NB4 (cell line): ENCODE results near the gene ARID5A.

Experiments used
- POLR2A ChIP-seq: IDR thresholded peaks from 2 replicates; pipeline ENCODE4 v1.6.1; 2011; ENCODE audit warnings: mild to moderate bottlenecking; ENCODE audit not compliant: insufficient read length; ENCODE audit errors: extremely low read depth
- TF ChIP-seq, protein P1 (sequence below): IDR thresholded peaks from one replicate; pipeline ENCODE4 v1.5.1; 2012; ENCODE audit warnings: low read depth, low read length

DNA sequence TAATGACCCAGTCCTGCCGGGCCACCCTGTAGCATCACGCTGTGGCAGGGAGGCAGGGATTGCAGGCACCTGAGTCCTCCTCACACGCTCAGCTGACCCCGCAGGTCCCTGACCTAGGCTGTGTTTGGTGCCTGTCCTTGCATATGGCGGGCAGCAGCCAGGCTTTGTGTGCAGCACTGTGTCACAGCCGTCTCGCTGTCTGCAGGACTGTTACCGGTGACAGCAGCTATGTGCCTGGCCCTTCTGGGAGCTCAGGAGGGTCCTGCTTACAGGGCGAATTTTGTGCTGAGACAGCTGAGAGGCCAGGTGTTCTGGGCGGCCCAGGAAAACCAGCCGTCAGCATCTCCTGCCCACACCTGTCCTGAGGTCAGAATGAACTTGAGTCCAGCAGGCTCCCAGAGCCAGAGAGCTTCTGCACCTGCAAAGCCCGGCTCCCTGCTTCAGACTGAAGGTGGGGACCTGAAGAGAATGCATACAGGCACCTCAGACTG, 10.4 kb upstream of the ARID5A start:
- TF ChIP-seq, protein P1, sequence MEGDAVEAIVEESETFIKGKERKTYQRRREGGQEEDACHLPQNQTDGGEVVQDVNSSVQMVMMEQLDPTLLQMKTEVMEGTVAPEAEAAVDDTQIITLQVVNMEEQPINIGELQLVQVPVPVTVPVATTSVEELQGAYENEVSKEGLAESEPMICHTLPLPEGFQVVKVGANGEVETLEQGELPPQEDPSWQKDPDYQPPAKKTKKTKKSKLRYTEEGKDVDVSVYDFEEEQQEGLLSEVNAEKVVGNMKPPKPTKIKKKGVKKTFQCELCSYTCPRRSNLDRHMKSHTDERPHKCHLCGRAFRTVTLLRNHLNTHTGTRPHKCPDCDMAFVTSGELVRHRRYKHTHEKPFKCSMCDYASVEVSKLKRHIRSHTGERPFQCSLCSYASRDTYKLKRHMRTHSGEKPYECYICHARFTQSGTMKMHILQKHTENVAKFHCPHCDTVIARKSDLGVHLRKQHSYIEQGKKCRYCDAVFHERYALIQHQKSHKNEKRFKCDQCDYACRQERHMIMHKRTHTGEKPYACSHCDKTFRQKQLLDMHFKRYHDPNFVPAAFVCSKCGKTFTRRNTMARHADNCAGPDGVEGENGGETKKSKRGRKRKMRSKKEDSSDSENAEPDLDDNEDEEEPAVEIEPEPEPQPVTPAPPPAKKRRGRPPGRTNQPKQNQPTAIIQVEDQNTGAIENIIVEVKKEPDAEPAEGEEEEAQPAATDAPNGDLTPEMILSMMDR, result no peak
- TF ChIP-seq POLR2A, result no peak
